Stimulated activated CD8-positive, alpha-beta memory T cell treated with anti-CD3 and anti-CD28 coated beads, Interleukin-15, amount 100 ng/mL, for 4 hours (primary cell): Measurements from ENCODE around the gene PCID2.

ENCODE experiments used
- DNase-seq, 2 donors: peaks; one replicate each; pipeline ENCODE4 v3.0.0-alpha.2; 2020; ENCODE audit warnings: low read depth in 2 of 2

PCID2 gene

GRCh38 chr13:113149711-113150549 lies 58.5 kb downstream of the PCID2 start:
- no peak for DNase-seq

DNA sequence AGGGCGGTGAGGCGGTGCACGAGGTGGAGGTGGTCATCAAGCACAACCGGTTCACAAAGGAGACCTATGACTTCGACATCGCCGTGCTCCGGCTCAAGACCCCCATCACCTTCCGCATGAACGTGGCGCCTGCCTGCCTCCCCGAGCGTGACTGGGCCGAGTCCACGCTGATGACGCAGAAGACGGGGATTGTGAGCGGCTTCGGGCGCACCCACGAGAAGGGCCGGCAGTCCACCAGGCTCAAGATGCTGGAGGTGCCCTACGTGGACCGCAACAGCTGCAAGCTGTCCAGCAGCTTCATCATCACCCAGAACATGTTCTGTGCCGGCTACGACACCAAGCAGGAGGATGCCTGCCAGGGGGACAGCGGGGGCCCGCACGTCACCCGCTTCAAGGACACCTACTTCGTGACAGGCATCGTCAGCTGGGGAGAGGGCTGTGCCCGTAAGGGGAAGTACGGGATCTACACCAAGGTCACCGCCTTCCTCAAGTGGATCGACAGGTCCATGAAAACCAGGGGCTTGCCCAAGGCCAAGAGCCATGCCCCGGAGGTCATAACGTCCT lies 59.4 kb downstream of the PCID2 start:
- no peak for DNase-seq

- no peak for DNase-seq
These were observed 60.1 kb downstream of the PCID2 start for GRCh38 chr13:113148407-113148806.

GRCh38 chr13:113147206-113147605 lies 61.3 kb downstream of the PCID2 start:
- no peak for DNase-seq

GRCh38 chr13:113146750-113147149 lies 61.7 kb downstream of the PCID2 start:
- no peak for DNase-seq

GRCh38 chr13:113145911-113146598 lies 62.4 kb downstream of the PCID2 start:
- no peak for DNase-seq

DNA sequence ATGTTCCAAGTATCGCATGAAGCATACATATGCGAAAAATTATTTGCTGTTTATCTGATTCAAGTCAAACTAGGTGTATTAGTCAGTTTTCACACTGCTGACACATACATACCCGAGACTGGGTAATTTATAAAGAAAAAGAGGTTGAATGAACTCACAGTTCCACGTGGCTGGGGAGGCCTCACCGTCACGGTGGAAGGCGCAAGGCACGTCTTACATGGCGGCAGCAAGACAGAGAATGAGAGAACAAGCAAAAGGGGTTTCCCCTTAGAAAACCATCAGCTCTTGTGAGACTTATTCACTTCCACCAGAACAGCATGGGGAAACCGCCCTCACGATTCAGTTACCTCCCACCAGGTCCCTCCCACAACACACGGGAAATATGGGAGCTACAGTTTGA lies 63.0 kb downstream of the PCID2 start:
- no peak for DNase-seq

DNA sequence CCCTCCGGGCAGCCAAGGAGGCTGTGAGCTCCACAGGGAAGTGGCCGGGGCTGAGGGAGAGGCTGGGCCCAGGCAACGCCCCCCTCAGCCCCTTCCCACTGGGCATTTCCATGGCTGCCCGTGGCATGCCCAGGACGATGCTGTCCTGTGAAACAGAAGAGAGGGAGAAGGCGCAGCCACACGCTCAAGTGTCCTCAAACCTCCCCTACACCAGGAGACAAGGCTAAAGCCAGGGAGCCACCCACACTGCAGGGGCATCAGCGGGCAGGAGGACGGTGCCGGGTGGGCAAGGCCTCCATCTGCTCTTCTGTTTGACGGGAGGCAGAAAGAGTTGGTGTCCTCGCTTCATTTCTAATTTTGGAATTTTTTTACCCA lies 64.2 kb downstream of the PCID2 start:
- no peak for DNase-seq

DNA sequence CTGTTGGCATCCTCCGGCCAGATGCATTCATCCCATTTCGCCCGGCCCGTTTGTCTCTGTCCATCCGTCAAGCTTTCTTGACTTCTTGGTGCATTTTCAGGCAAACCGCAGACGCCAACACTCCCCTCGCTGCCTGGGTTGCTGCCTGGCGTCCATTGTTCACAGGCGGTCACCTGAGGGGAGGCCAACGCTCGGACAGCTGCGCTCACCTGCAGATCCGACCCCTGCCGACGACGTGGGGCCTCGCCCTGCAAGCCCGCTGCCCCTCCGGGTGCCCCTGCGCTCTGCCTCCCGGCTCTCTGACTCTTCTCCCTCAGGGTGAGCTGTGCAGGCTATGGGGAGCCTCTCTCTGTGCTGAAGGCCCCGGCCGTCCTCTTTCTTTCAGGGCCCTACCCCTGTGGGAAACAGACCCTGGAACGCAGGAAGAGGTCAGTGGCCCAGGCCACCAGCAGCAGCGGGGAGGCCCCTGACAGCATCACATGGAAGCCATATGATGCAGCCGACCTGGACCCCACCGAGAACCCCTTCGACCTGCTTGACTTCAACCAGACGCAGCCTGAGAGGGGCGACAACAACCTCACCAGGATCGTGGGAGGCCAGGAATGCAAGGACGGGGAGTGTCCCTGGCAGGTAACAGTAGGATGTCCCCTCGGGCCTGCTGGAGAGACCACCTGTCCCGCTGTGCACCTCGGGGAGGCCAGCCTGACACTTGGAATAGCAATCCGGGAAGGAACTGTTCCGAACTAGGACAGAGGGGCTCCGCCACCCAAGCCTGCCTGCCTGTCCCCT lies 64.8 kb downstream of the PCID2 start:
- DNase-seq = no peak

DNA sequence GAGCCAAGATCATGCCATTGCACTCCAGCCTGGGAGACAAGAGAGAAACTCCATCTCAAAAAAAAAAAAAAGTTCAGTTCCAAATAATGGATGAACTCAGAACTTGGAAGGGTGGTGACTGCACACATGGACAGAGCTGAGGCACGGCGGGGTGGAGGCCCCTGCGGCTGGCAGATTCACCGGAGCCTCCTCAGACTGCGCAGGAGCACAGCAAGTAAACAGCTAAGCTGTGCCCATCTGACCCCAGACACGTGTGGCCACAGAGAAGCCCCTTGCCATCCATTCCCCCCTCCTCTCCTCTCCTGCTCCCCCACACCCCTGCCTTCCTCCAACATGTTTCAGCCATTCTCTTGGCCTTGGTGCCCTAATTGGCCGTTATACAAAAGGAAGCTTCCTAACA lies 65.6 kb downstream of the PCID2 start:
- DNase-seq = no peak

DNA sequence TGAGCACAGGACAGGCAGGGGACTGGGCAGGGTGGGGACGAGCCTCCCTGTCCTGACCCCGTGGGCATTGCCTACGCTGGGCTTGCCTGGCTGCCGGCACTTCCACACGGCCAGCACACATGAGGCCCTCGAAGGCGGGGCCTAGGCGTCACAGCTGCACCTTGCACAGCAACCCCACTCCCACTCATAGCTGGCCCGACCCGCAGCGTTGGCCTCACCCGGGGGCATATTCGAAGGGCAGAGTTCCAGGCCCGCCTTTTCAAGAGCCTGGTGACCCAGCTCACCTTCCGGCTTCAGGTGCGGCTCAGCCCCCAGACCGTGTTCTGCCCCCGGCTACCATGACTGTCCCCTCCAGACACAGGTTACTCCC lies 66.9 kb downstream of the PCID2 start:
- no peak for DNase-seq

DNA sequence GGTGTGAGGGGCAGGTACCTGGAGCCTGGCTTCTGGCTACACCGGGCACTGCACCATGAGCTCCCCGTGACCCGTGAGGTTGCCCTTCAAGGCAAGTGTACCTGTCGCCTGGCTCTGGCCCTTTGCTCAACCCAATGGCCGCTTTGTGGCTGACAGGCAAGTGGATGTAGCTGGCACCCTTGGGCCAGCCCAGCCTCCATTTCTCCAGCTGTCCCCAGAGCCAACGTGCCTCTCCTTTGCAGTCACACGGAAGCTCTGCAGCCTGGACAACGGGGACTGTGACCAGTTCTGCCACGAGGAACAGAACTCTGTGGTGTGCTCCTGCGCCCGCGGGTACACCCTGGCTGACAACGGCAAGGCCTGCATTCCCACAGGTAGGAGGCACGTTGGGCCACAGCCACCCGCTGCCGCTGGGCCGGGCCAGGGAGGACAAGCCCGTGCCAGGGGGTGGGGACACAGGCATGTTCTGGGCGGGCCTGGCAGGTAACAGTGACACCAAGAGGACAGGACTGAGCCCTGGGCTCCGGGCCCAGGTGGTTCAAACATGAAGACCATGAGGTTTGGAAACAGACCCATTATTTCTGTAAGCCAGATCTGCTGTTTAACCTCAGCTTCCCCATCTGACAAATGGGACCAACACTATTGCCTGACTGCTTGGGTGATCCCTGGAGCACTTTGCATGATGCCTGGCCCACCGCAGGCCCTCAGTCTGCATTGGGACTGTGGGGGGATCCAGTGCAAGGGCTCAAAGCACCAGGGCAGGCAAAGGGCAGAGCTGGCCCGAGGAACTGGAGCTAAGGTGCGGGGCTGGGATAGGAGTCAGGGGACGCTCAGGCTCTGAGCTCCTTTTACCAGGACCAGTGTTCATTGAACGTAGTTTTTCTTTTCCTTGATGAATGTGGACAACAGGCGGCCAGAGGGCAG lies 67.5 kb downstream of the PCID2 start:
- no peak for DNase-seq

- DNase-seq = no peak
These were observed 68.9 kb downstream of the PCID2 start for GRCh38 chr13:113139577-113139976.

DNA sequence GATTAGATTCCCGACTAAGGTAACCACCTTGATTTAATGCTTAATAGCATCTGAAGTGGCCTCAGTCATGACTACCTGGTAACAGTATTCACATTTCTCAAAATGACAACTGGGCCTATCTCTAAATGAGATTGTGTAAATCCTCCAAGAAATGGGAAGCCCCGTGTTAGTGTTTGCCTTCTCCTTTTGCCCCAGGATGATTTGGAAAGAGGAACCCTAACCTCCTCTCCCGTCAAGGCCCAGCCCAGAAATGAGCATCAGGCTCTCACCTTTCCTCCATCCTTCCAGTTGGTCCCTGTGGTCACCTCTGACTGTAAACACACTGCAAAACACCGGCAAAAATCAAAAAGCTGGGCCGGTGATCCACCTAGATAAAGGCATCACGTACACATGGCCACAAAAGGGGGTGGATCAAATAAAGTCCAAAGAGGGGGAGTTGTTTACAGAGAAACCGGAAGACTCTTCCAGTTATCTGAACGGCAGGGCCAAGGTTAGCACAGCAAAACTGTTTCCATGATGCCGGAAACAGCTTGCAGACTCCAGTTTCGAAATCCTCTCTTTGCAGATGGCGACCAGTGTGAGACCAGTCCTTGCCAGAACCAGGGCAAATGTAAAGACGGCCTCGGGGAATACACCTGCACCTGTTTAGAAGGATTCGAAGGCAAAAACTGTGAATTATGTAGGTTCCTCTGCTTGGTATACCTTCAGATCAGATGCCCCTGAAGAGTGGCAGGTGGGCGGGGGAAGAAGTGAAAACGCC lies 69.5 kb downstream of the PCID2 start:
- no peak for DNase-seq

DNA sequence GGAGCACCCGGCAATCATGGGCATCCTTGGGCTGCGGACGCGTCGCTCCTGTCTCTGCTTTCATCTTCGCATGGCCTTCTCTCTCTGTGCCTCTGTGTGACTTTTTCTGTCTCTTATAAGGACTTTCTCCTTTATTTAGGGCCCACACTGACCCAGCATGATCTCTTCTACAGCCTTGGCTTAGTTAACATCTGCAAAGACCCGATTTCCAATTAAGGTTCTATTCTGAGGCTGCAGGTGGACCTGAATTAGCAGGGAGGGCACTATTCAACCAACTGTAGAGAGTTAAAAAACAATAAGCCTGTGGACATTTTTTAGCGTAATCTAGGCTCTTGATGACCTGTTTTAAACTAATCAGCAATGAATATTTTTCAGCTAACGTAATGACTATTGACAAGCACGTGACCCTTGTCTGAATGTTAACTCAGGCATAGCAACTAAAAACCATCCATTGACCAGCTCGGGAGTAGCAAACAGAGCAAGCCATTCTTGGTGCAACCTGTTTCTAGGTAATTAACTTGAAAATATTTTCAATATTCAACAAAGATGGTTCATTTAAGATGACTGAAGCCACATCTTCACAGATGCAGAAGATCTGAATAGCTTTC lies 70.7 kb downstream of the PCID2 start:
- DNase-seq = no peak

GRCh38 chr13:113135281-113135760 lies 73.1 kb downstream of the PCID2 start:
- no peak for DNase-seq

- no peak for DNase-seq
These were observed 78.3 kb downstream of the PCID2 start for GRCh38 chr13:113129921-113130750.

DNA sequence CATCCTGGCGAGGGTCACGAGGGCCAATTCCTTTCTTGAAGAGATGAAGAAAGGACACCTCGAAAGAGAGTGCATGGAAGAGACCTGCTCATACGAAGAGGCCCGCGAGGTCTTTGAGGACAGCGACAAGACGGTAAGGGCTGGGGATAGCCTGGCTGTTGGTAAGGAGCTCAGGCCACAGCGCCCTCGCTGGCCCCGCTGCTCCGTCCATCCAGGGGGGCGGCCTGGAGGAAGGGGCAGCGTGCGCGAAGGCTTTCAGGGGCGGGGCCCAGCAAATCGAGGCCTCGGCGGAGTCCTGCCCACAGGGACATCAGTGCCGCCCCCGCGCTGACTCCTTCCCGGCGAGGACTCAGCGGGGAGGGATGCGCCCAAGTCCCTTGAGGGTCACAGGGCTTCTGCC lies 79.0 kb downstream of the PCID2 start:
- no peak for DNase-seq
